A673 (cell line): Measurements from ENCODE around the gene NCOA7. TPM values are rescaled to one million over a fixed set of nuclear protein-coding genes. Genes with fewer than 3 reads are reported as not detected.

Experiments
- BruUV-seq: library from RNA; stranded (reverse); fragments of 400-500 nt; replicated peaks from 2 replicates; lab custom pipeline; 2021; lab: Mats Ljungman, UMichigan
- CTCF ChIA-PET: fragments of 300-600 bp; sonication (Branson Sonifier 250); formaldehyde crosslinking; loops from one replicate; lab custom pipeline; 2022; ENCODE audit warnings: antibody characterized with exemption; lab: Charles Lee
- POLR2A ChIA-PET: fragments of 300-600 bp; sonication (Branson Sonifier 250); formaldehyde crosslinking; loops from one replicate; lab custom pipeline; 2022; ENCODE audit warnings: antibody characterized with exemption; ENCODE audit not compliant: low non-redundant PET; lab: Charles Lee
- DNase-seq: peaks from one replicate; pipeline ENCODE4 v3.0.0-alpha.2; 2015; ENCODE audit warnings: low spot score
- H3K27ac ChIP-seq: fragments of 200-600 bp; sonication (generic); 2 replicates; pipeline ENCODE4 v1.5.1; 2016; ENCODE audit warnings: mixed run types, low read depth, mild to moderate bottlenecking, mixed read lengths, antibody characterized with exemption, low read length; ENCODE audit not compliant: poor library complexity, severe bottlenecking
- H3K27me3 ChIP-seq: fragments of 200-600 bp; sonication (generic); replicated peaks from 2 replicates; pipeline ENCODE4 v1.6.1; 2017; ENCODE audit warnings: mixed run types, low read depth, mild to moderate bottlenecking, mixed read lengths, antibody characterized with exemption, low read length; ENCODE audit not compliant: insufficient read depth, poor library complexity
- H3K36me3 ChIP-seq: fragments of 200-600 bp; sonication (generic); 2 replicates; pipeline ENCODE4 v1.6.1; 2016; ENCODE audit warnings: mixed run types, mild to moderate bottlenecking, mixed read lengths, antibody characterized with exemption, low read length; ENCODE audit not compliant: insufficient read depth, poor library complexity, severe bottlenecking
- H3K4me1 ChIP-seq: fragments of 200-600 bp; sonication (generic); 2 replicates; pipeline ENCODE4 v1.6.1; 2017; ENCODE audit warnings: mixed run types, mild to moderate bottlenecking, mixed read lengths, antibody characterized with exemption, low read length; ENCODE audit not compliant: insufficient read depth, poor library complexity, severe bottlenecking
- H3K4me3 ChIP-seq: fragments of 200-600 bp; sonication (generic); 2 replicates; pipeline ENCODE4 v1.5.1; 2016; ENCODE audit warnings: low read depth, mixed run types, mild to moderate bottlenecking, mixed read lengths, low read length; ENCODE audit not compliant: poor library complexity, severe bottlenecking
- H3K9me3 ChIP-seq: fragments of 200-600 bp; sonication (generic); 2 replicates; pipeline ENCODE4 v1.6.1; 2016; ENCODE audit warnings: mixed run types, low read depth, mild to moderate bottlenecking, mixed read lengths, antibody characterized with exemption, low read length; ENCODE audit not compliant: poor library complexity, severe bottlenecking
- CTCF ChIP-seq: fragments of 300-800, 200-600 bp; sonication (generic); conservative IDR thresholded peaks from 2 replicates; pipeline ENCODE4 v1.5.1; 2017; ENCODE audit warnings: low read depth, mild to moderate bottlenecking, antibody characterized with exemption, low read length, moderate library complexity, mixed read lengths
- EZH2 ChIP-seq: fragments of 200-600 bp; sonication (generic); IDR thresholded peaks from 2 replicates; pipeline ENCODE4 v1.6.1; 2017; ENCODE audit warnings: borderline replicate concordance, low read depth, mild to moderate bottlenecking, mixed read lengths, antibody characterized with exemption, low read length; ENCODE audit not compliant: poor library complexity, severe bottlenecking
- intact Hi-C: fragments of 100-400 bp; cut with micrococcal nuclease; formaldehyde crosslinking; loops from one replicate; pipeline ENCODE4 v1.10.0; 2022; ENCODE audit not compliant: unreplicated experiment
- total RNA-seq: library from RNA; stranded (reverse); gene quantifications from 2 replicates; pipeline ENCODE4 v1.2.3, GENCODE V29; 2021

The NCOA7 gene
- total RNA-seq, 1 experiment from 2014 or later = 33.5 TPM

GRCh38 chr6:125747589-125748405 lies 43.0 kb upstream of the NCOA7 start:
- intact Hi-C loops = no loop called here
- peak; percentile 82 for TF ChIP-seq EZH2
- TF ChIP-seq CTCF = no peak
- Histone ChIP-seq H3K4me1 (peaks cover 10% of the 10 kb centered on the region), H3K9me3 (no peaks in the 10 kb centered on the region), H3K4me3 (peak overlapping the region; percentile 66), H3K36me3 (no peaks in the 10 kb centered on the region), H3K27ac (no peak overlapping the region), H3K27me3 (peaks cover 90% of the 10 kb centered on the region)
- no peak for DNase-seq
- no TSS peak for BruUV-seq
- ChIA-PET CTCF (no interaction called here), POLR2A (no interaction called here)

GRCh38 chr6:125748406-125749172 lies 42.2 kb upstream of the NCOA7 start:
- CTCF ChIA-PET = no interaction called here
- intact Hi-C loops = no loop called here
- POLR2A ChIA-PET = no interaction called here
- Histone ChIP-seq H3K27ac (no peak overlapping the region), H3K9me3 (no peaks in the 10 kb centered on the region), H3K4me1 (peaks cover 10% of the 10 kb centered on the region), H3K36me3 (no peaks in the 10 kb centered on the region), H3K27me3 (peaks cover 82% of the 10 kb centered on the region), H3K4me3 (peak overlapping the region; percentile 66)
- TF ChIP-seq CTCF (no peak), EZH2 (peak; percentile 76)
- peak; percentile 49 for DNase-seq
- no TSS peak for BruUV-seq

GRCh38 chr6:125749173-125749864 lies 41.4 kb upstream of the NCOA7 start, which contains the start of gene HEY2:
TSS of gene HEY2 (plus strand) at chr6:125749632. CDS start at chr6:125749777, 145 bp downstream.
- intact Hi-C loops = no loop called here
- Histone ChIP-seq H3K36me3 (no peaks in the 10 kb centered on the region), H3K4me1 (peaks cover 10% of the 10 kb centered on the region), H3K27me3 (peaks cover 76% of the 10 kb centered on the region), H3K27ac (no peak within 1 kb of the TSS), H3K9me3 (no peaks in the 10 kb centered on the region), H3K4me3 (peak within 1 kb of the TSS; percentile 66)
- peak; percentile 95 for DNase-seq
- ChIA-PET CTCF (no interaction called here), POLR2A (no interaction called here)
- no TSS peak for BruUV-seq
- TF ChIP-seq CTCF (no peak), EZH2 (no peak)
